NB4 (cell line): Measurements from ENCODE around the gene CARNS1.

Experiments used
- DNase-seq: peaks from one replicate; pipeline ENCODE4 v3.0.0; 2010; ENCODE audit warnings: low read depth
- H3K4me3 ChIP-seq: one replicate; pipeline ENCODE4 v1.5.1; 2011; ENCODE audit warnings: mild to moderate bottlenecking, low read depth, low read length, moderate library complexity
- MYC ChIP-seq: IDR thresholded peaks from 2 replicates; pipeline ENCODE4 v1.6.1; 2011; ENCODE audit warnings: low read depth, low read length
- POLR2A ChIP-seq: IDR thresholded peaks from 2 replicates; pipeline ENCODE4 v1.6.1; 2011; ENCODE audit warnings: mild to moderate bottlenecking; ENCODE audit not compliant: insufficient read length; ENCODE audit errors: extremely low read depth
- TF ChIP-seq, protein P1 (sequence below): IDR thresholded peaks from one replicate; pipeline ENCODE4 v1.5.1; 2012; ENCODE audit warnings: low read depth, low read length
- TF ChIP-seq, protein P2 (sequence below): IDR thresholded peaks from 2 replicates; pipeline ENCODE4 v1.6.1; 2011; ENCODE audit warnings: low read depth, low read length

Gene CARNS1

GRCh38 chr11:67390947-67391303, 24.6 kb upstream of the CARNS1 start:
- TF ChIP-seq POLR2A: no peak
- TF ChIP-seq, protein P1, sequence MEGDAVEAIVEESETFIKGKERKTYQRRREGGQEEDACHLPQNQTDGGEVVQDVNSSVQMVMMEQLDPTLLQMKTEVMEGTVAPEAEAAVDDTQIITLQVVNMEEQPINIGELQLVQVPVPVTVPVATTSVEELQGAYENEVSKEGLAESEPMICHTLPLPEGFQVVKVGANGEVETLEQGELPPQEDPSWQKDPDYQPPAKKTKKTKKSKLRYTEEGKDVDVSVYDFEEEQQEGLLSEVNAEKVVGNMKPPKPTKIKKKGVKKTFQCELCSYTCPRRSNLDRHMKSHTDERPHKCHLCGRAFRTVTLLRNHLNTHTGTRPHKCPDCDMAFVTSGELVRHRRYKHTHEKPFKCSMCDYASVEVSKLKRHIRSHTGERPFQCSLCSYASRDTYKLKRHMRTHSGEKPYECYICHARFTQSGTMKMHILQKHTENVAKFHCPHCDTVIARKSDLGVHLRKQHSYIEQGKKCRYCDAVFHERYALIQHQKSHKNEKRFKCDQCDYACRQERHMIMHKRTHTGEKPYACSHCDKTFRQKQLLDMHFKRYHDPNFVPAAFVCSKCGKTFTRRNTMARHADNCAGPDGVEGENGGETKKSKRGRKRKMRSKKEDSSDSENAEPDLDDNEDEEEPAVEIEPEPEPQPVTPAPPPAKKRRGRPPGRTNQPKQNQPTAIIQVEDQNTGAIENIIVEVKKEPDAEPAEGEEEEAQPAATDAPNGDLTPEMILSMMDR: no peak
- TF ChIP-seq, protein P2, sequence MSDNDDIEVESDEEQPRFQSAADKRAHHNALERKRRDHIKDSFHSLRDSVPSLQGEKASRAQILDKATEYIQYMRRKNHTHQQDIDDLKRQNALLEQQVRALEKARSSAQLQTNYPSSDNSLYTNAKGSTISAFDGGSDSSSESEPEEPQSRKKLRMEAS: no peak
- TF ChIP-seq MYC: no peak
- no peak for DNase-seq
- peak overlapping the region; percentile 91 for H3K4me3 ChIP-seq

GRCh38 chr11:67391304-67392182, 23.9 kb upstream of the CARNS1 start, which contains the start of gene RAD9A:
Gene RAD9A (plus strand): TSS chr11:67391986. CDS start chr11:67392045, 59 bp downstream.
- DNase-seq: peak; percentile 98
- peak within 1 kb of the TSS; percentile 91 for H3K4me3 ChIP-seq
- peak; percentile 99 for TF ChIP-seq MYC
- peak; percentile 69 for TF ChIP-seq POLR2A
- TF ChIP-seq, protein P1: no peak
- TF ChIP-seq, protein P2: peak; percentile 100

GRCh38 chr11:67392183-67392715, 23.2 kb upstream of the CARNS1 start:
- peak overlapping the region; percentile 91 for H3K4me3 ChIP-seq
- DNase-seq: no peak
- TF ChIP-seq, protein P2: no peak
- TF ChIP-seq, protein P1: no peak

DNA sequence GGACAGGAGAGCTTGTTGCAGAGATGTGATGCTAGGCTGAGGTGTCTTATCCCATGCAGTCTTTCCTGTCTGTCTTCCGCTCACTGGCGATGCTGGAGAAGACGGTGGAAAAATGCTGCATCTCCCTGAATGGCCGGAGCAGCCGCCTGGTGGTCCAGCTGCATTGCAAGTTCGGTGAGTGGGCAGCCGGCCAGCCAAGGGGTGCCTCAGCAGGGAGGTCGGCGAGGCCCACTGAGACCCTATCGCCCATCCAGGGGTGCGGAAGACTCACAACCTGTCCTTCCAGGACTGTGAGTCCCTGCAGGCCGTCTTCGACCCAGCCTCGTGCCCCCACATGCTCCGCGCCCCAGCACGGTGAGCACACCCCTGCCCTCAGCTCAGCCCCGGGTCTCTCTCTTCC, 22.0 kb upstream of the CARNS1 start:
- TF ChIP-seq, protein P1: no peak
- TF ChIP-seq POLR2A (no peak), MYC (no peak)
- TF ChIP-seq, protein P2: no peak
- DNase-seq: no peak
- H3K4me3 ChIP-seq: no peak overlapping the region

GRCh38 chr11:67393990-67394389, 21.5 kb upstream of the CARNS1 start:
- TF ChIP-seq, protein P1: no peak
- no peak for TF ChIP-seq POLR2A
- TF ChIP-seq, protein P2: no peak
- TF ChIP-seq MYC: no peak
- DNase-seq: no peak
- no peak overlapping the region for H3K4me3 ChIP-seq
